Kidney (tissue), 14 donors: ENCODE results near the gene CAPZB. TPM values are rescaled to one million over a fixed set of nuclear protein-coding genes. Genes with fewer than 3 reads are reported as not detected.

Experiments
- DNase-seq, 5 donors: peaks; one replicate each; pipeline ENCODE4 v3.0.0-alpha.2; 2013 to 2020
- FAIRE-seq: peaks from 2 replicates; lab custom pipeline; 2012; peaks lifted over from hg19 to GRCh38; lab: Jason Lieb, UNC
- H3K27ac ChIP-seq, 2 donors: one replicate each; pipeline ENCODE4 v1.7.0; 2013; ENCODE audit warnings: low read depth in 2 of 2, low read length in 2 of 2, inconsistent platforms in 1 of 2
- H3K27me3 ChIP-seq: one replicate; pipeline ENCODE4 v1.7.1; 2013; ENCODE audit warnings: low read length, inconsistent platforms; ENCODE audit not compliant: control insufficient read depth, insufficient read depth
- H3K36me3 ChIP-seq, 3 donors: one replicate each; pipeline versions ENCODE4 v1.7.0 to v1.7.1; 2013; ENCODE audit warnings: low read length in 3 of 3, control low read depth in 1 of 3, inconsistent platforms in 1 of 3; ENCODE audit not compliant: insufficient read depth in 3 of 3, control insufficient read depth in 2 of 3
- H3K4me1 ChIP-seq, 3 donors: one replicate each; pipeline versions ENCODE4 v1.7.0 to v1.7.1; 2013; ENCODE audit warnings: low read length in 3 of 3, inconsistent platforms in 1 of 3, low read depth in 1 of 3; ENCODE audit not compliant: control insufficient read depth in 2 of 3, insufficient read depth in 2 of 3
- H3K4me3 ChIP-seq, 3 donors: one replicate each; pipeline versions ENCODE4 v1.7.0 to v1.8.1; 2013; ENCODE audit warnings: low read length in 3 of 3, control low read depth in 1 of 3, inconsistent platforms in 1 of 3
- H3K9ac ChIP-seq, 3 donors: one replicate each; pipeline versions ENCODE4 v1.7.0 to v1.7.1; 2013; ENCODE audit warnings: low read length in 3 of 3, control low read depth in 1 of 3, inconsistent platforms in 1 of 3
- H3K9me3 ChIP-seq, 3 donors: one replicate each; pipeline versions ENCODE4 v1.7.0 to v1.7.1; 2013; ENCODE audit warnings: low read length in 3 of 3, control low read depth in 1 of 3, inconsistent platforms in 1 of 3; ENCODE audit not compliant: control insufficient read depth in 2 of 3, insufficient read depth in 1 of 3
- intact Hi-C: fragments of 100-400 bp; cut with DNase I; formaldehyde crosslinking; loops from one replicate; pipeline ENCODE4 v1.11.1; 2022
- polyA plus RNA-seq: library from polyadenylated mRNA; stranded (reverse); fragments of 350-450 nt; fragmentation: Illumina TruSeq; extraction: RNeasy Lipid Tissue Mini Kit (QIAGEN cat#74804); gene quantifications from one replicate; pipeline ENCODE4 v1.2.3, GENCODE V29; 2014; ENCODE audit warnings: low read depth, low replicate concordance; ENCODE audit not compliant: insufficient read depth
- total RNA-seq: library from RNA; stranded (reverse); fragmentation: NEBNext Ultra II Directional; extraction: Animal tissue kit (Norgen Biotek cat#: 25700); gene quantifications from one replicate; pipeline ENCODE4 v1.2.1, GENCODE V29; 2021
- TF ChIP-seq, protein P1 (sequence below): IDR thresholded peaks from 3 replicates; pipeline ENCODE4 v1.5.1; 2012; ENCODE audit warnings: mild to moderate bottlenecking, moderate library complexity, borderline replicate concordance; ENCODE audit not compliant: insufficient read depth; ENCODE audit errors: extremely low read depth
- donor health status: control.
- donor health status: control.
- donor health status: control.
- donor health status: control.
- donor health status: control.
- donor health status: DM: yes; HTN: yes; CAD: no.
- donor health status: Normal renal cell carcinoma (clear cell type).

Gene CAPZB
- total and polyA plus RNA-seq, 2 donors from 2014 or later: 253 to 265 TPM

DNA sequence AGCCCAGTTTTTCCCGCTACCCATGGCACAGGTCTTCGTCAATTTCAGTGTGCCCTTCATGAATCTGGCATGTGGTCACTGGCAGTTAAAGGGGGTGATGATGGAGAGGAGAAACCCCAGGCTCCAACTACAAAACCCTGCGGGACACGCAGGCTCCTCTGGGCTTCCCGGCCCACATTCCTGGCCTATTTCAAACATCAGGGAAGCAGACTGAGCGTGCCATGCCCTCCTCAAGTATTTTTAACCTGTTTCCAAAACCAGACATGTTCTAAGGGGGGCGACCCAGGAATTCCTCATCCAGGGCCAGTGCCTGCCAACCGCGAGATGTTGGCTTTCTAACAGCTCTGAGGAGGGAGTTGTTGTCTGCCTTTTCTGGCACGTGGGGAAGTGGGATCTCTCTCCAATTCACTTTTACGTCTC, 85.1 kb downstream of the CAPZB start:
- intact Hi-C loops: no loop called here
- DNase-seq (peak in 1 of 5 donors; percentile 17), FAIRE-seq (no peak)
- Histone ChIP-seq H3K27me3 (no peaks in the 10 kb centered on the region), H3K4me3 (no peak overlapping the region), H3K27ac (no peak overlapping the region), H3K9me3 (no peaks in the 10 kb centered on the region), H3K4me1 (peaks cover 0 to 6% (median 0%) of the 10 kb centered on the region in 3 donors), H3K36me3 (peaks cover 0 to 2% (median 0%) of the 10 kb centered on the region in 3 donors), H3K9ac (no peak overlapping the region)
- TF ChIP-seq, protein P1, sequence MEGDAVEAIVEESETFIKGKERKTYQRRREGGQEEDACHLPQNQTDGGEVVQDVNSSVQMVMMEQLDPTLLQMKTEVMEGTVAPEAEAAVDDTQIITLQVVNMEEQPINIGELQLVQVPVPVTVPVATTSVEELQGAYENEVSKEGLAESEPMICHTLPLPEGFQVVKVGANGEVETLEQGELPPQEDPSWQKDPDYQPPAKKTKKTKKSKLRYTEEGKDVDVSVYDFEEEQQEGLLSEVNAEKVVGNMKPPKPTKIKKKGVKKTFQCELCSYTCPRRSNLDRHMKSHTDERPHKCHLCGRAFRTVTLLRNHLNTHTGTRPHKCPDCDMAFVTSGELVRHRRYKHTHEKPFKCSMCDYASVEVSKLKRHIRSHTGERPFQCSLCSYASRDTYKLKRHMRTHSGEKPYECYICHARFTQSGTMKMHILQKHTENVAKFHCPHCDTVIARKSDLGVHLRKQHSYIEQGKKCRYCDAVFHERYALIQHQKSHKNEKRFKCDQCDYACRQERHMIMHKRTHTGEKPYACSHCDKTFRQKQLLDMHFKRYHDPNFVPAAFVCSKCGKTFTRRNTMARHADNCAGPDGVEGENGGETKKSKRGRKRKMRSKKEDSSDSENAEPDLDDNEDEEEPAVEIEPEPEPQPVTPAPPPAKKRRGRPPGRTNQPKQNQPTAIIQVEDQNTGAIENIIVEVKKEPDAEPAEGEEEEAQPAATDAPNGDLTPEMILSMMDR: no peak

DNA sequence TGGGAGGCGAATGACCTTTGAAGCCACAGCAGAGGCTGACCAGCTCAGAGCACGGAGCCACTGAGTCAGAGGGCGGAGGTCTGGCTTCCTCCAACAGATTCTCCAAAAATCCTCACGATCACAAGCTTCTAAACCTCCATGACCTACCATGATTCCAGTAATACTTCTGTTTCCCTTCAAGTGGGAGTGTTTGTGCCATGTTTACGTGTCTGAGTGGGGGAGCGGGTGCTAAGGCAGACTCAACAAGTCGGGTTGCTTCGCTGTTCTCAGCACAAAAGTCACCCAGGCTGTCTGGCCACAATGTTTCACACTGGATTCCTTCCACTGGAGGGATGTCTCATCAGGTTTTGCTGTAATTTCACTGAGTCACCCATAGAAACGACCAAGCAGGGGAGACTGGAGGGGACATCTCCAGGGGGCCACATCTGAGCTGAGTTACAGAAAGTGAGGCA, 87.0 kb downstream of the CAPZB start:
- no peak overlapping the region for H3K4me3 ChIP-seq
- H3K9me3 ChIP-seq: no peaks in the 10 kb centered on the region
- H3K36me3 ChIP-seq: peaks cover 0 to 2% (median 0%) of the 10 kb centered on the region in 3 donors
- H3K4me1 ChIP-seq: peaks cover 0 to 6% (median 0%) of the 10 kb centered on the region in 3 donors
- no peak overlapping the region for H3K27ac ChIP-seq
- no peak for DNase-seq
- intact Hi-C loops: loop anchor here (10.0 kb wide), 1 partner anchor 256 kb away; no protein-coding TSS in a partner anchor
- FAIRE-seq: no peak
- H3K27me3 ChIP-seq: no peaks in the 10 kb centered on the region
- no peak overlapping the region for H3K9ac ChIP-seq
- TF ChIP-seq, protein P1: no peak

DNA sequence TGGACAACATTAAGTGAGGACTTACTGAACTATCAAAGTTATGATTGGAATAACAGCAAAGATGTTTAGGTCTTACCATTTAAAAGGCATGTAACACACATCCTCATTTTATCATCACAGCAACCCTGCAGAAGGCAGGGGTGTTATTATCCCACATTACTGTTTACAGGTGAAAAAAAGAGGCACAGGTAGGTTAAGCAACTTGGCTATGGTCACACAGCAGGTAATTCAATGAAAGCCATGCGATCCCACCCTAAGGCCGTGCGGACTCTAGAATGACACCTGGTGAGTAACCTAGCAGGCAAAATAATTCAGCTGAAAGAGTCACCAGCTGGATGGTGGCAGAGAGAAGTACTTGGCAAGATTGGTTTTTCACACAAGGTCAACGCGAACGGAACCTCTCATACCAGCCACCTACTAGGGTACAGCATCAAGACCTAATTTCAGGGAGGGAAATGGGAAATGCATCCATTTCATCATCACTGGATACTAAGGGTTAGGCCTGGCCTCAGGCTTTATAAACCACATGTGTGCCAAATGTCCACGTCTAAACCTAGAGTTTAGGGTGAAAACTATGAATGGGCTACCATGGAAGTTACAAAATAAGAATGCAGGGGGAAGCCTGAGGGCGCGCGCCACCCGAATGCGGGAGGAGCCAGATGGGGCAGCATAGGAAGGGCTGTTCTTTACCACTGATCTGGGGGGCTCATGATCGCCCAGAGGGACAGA, 88.0 kb downstream of the CAPZB start:
- H3K9me3 ChIP-seq: no peaks in the 10 kb centered on the region
- H3K27me3 ChIP-seq: no peaks in the 10 kb centered on the region
- H3K4me1 ChIP-seq: peaks cover 0 to 8% (median 5%) of the 10 kb centered on the region in 3 donors
- FAIRE-seq (no peak), DNase-seq (no peak)
- no peak overlapping the region for H3K27ac ChIP-seq
- peaks cover 0 to 2% (median 0%) of the 10 kb centered on the region in 3 donors for H3K36me3 ChIP-seq
- intact Hi-C loops: loop anchor here (10.0 kb wide), 1 partner anchor 257 kb away; no protein-coding TSS in a partner anchor
- no peak overlapping the region for H3K4me3 ChIP-seq
- no peak overlapping the region for H3K9ac ChIP-seq
- TF ChIP-seq, protein P1: no peak
